DOHH2 (cell line): ENCODE measurements around the gene FAM9C.

ENCODE experiments used
- CTCF ChIP-seq: fragments of 200-600 bp; sonication (generic); IDR thresholded peaks from one replicate; pipeline ENCODE4 v1.5.1; 2014; ENCODE audit warnings: antibody characterized with exemption, mild to moderate bottlenecking, low read depth, low read length; ENCODE audit not compliant: poor library complexity, severe bottlenecking
- EZH2phosphoT487 ChIP-seq: fragments of 200-600 bp; sonication (generic); IDR thresholded peaks from 2 replicates; pipeline ENCODE4 v1.6.1; 2017; ENCODE audit warnings: borderline replicate concordance, mild to moderate bottlenecking, antibody characterized with exemption, low read length, moderate library complexity, mixed read lengths

DNA sequence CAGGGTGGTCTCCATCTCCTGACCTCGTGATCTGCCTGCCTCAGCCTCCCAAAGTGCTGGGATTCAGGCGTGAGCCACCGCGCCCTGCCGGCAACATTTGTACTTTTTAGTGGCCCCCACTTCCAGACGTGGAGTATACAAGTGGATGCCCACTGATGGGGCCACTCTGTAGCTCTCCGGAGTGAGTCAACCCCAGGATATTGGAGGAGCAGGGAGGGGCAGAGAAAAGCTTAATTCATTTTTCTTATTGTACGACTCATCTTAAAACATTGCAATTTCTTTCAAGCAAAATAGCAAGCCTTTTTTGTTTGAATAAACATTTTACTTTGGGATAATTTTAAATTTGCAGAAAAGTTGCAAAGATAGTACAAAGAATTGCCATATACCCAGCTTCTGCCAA, 34.6 kb downstream of the FAM9C start:
- TF ChIP-seq CTCF (no peak), EZH2phosphoT487 (no peak)
